Measurements from ENCODE around the gene UCHL1. TPM values are rescaled to one million over a fixed set of nuclear protein-coding genes. Genes with fewer than 3 reads are reported as not detected.
A peak's percentile ranks its signal among the peaks of the same experiment; 100 is the strongest.

UCHL1 gene
- total RNA-seq, 4 donors from 2014 or later: 7.0 to 61.1 (median 19.0) TPM

- TF ChIP-seq POLR2A (IDR thresholded peaks at IDR 0.05) (no peak), CTCF (IDR thresholded peaks at IDR 0.05) (no peak)
- H3K36me3 ChIP-seq: no peaks in the 10 kb centered on the region
These were observed 40.8 kb upstream of the UCHL1 start for GRCh38 chr4:41215969-41216293.

GRCh38 chr4:41216294-41217019, 40.3 kb upstream of the UCHL1 start:
- peak; percentile 61 to 81 for TF ChIP-seq POLR2A (IDR thresholded peaks at IDR 0.05)
- TF ChIP-seq CTCF (IDR thresholded peaks at IDR 0.05): peak in 3 of 6 experiments; percentile 49 to 56 (median 52)
- no peaks in the 10 kb centered on the region for H3K36me3 ChIP-seq
- peak overlapping the region; percentile 49 to 92 (median 81) for H3K27ac ChIP-seq
- no peaks in the 10 kb centered on the region for H3K9me3 ChIP-seq
- peak; percentile 32 to 91 (median 85) for DNase-seq
- H3K4me3 ChIP-seq: peak overlapping the region; percentile 37 to 88 (median 57)
- no peaks in the 10 kb centered on the region for H3K27me3 ChIP-seq
- peaks cover 0 to 14% (median 7%) of the 10 kb centered on the region in 4 donors for H3K4me1 ChIP-seq

More at GRCh38 chr4:41215969-41216293, 40.8 kb upstream of the UCHL1 start:
- DNase-seq: no peak
- no peaks in the 10 kb centered on the region for H3K9me3 ChIP-seq
- peak overlapping the region; percentile 49 to 92 (median 81) for H3K27ac ChIP-seq
- peak overlapping the region; percentile 37 to 88 (median 57) for H3K4me3 ChIP-seq
- H3K27me3 ChIP-seq: no peaks in the 10 kb centered on the region
- peaks cover 0 to 14% (median 7%) of the 10 kb centered on the region in 4 donors for H3K4me1 ChIP-seq

GRCh38 chr4:41217020-41217333, 39.8 kb upstream of the UCHL1 start:
- no peaks in the 10 kb centered on the region for H3K9me3 ChIP-seq
- TF ChIP-seq POLR2A (IDR thresholded peaks at IDR 0.05) (no peak), CTCF (IDR thresholded peaks at IDR 0.05) (no peak)
- peak overlapping the region in 3 of 4 donors; percentile 37 to 88 (median 70) for H3K4me3 ChIP-seq
- DNase-seq: no peak
- H3K27me3 ChIP-seq: no peaks in the 10 kb centered on the region
- peak overlapping the region in 1 of 4 donors; percentile 92 for H3K27ac ChIP-seq
- no peaks in the 10 kb centered on the region for H3K36me3 ChIP-seq
- peaks cover 0 to 14% (median 7%) of the 10 kb centered on the region in 4 donors for H3K4me1 ChIP-seq

GRCh38 chr4:41217374-41217773, 39.4 kb upstream of the UCHL1 start:
- H3K4me3 ChIP-seq: no peak overlapping the region
- no peaks in the 10 kb centered on the region for H3K36me3 ChIP-seq
- H3K9me3 ChIP-seq: no peaks in the 10 kb centered on the region
- TF ChIP-seq CTCF (IDR thresholded peaks at IDR 0.05) (no peak), POLR2A (IDR thresholded peaks at IDR 0.05) (no peak)
- H3K27me3 ChIP-seq: no peaks in the 10 kb centered on the region
- no peak for DNase-seq
- peaks cover 0 to 14% (median 7%) of the 10 kb centered on the region in 4 donors for H3K4me1 ChIP-seq
- H3K27ac ChIP-seq: no peak overlapping the region

GRCh38 chr4:41218703-41219102, 38.0 kb upstream of the UCHL1 start:
- Histone ChIP-seq H3K4me1 (peaks cover 0 to 9% (median 6%) of the 10 kb centered on the region in 4 donors), H3K36me3 (no peaks in the 10 kb centered on the region), H3K4me3 (no peak overlapping the region), H3K27ac (no peak overlapping the region), H3K9me3 (no peaks in the 10 kb centered on the region), H3K27me3 (no peaks in the 10 kb centered on the region)
- TF ChIP-seq POLR2A (IDR thresholded peaks at IDR 0.05): no peak
- TF ChIP-seq CTCF (IDR thresholded peaks at IDR 0.05): no peak
- DNase-seq: no peak

Measured in Peyer's patch (tissue), 4 donors.